ENCODE measurements around the gene DDX56. TPM values are rescaled to one million over a fixed set of nuclear protein-coding genes. Genes with fewer than 3 reads are reported as not detected.

Gene DDX56
- total and polyA plus RNA-seq, 9 of the 15 experiments (the other 6 are each of a cell fraction or from before 2014, with no cell fraction given): 33.0 to 145 (median 102) TPM

DNA sequence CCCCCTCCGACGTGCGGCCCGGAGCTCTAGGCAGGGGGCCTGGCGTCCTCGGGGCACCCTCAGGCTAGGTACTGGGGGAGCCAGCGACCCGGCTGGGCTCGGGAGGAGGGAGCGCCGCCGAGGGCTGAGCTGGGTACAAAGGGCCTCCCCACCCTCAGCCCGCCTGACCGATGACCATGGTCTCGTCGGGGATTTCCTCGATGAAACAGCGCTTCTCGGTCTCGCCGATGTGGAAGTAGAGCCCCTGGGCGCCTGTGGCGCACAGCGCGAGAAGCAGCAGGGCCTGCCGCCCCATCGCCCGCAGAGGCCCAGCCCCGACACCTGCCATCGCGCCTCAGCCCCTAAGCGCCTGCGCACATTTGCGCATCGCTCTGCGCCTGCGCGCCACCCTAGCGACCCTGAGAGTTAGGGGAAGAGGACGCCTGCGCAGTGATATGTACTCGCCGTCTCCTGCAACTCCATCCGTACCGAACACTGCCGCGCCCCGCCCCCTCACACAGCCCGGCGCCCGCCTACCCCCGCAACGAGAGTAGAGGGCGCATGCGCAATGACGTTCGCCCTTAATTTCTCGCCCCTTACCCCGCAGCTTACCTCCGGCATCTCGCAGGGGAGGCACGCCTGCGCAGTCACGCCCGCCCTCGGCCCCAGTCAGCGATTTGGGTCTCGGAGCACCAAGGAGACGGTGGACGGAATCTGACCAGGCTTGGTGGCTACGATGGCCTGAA is 8.3 kb upstream of the DDX56 start, which contains the start of gene TMED4 (continued):
- TF ChIP-seq, protein P1, sequence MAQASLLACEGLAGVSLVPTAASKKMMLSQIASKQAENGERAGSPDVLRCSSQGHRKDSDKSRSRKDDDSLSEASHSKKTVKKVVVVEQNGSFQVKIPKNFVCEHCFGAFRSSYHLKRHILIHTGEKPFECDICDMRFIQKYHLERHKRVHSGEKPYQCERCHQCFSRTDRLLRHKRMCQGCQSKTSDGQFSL (CRISPR knock-in tag; IDR thresholded peaks at IDR 0.05): 0 out of 2 replicates have a peak, but pooled peaks have one; percentile 27
- TF ChIP-seq, protein P1 (tag; IDR thresholded peaks at IDR 0.05): no peak
- TF ChIP-seq, protein P2, sequence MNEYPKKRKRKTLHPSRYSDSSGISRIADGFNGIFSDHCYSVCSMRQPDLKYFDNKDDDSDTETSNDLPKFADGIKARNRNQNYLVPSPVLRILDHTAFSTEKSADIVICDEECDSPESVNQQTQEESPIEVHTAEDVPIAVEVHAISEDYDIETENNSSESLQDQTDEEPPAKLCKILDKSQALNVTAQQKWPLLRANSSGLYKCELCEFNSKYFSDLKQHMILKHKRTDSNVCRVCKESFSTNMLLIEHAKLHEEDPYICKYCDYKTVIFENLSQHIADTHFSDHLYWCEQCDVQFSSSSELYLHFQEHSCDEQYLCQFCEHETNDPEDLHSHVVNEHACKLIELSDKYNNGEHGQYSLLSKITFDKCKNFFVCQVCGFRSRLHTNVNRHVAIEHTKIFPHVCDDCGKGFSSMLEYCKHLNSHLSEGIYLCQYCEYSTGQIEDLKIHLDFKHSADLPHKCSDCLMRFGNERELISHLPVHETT (CRISPR knock-in tag; conservative IDR thresholded peaks at IDR 0.05 in 1 of 2, IDR thresholded peaks at IDR 0.05 in 1 of 2): no peak
- TF ChIP-seq ZNF408 (CRISPR knock-in tag; IDR thresholded peaks at IDR 0.05; ENCODE audit: low read depth) (no peak), NR4A1 (CRISPR knock-in tag; IDR thresholded peaks at IDR 0.05) (peak; percentile 34; the same call in 1 of the 2 replicates), NR4A1 (tag; IDR thresholded peaks at IDR 0.05) (no peak), POLR2AphosphoS5 (IDR thresholded peaks at IDR 0.05; ENCODE audit: control insufficient read depth, insufficient read depth, low read depth, low read length) (peak; percentile 79), SMAD1 (IDR thresholded peaks at IDR 0.05; ENCODE audit: low read depth, low read length, partially characterized antibody) (peak; percentile 41), ZNF165 (CRISPR knock-in tag; IDR thresholded peaks at IDR 0.05; ENCODE audit: borderline replicate concordance) (no peak), ZFP1 (CRISPR knock-in tag; IDR thresholded peaks at IDR 0.05) (no peak)
- TF ChIP-seq, protein P3, sequence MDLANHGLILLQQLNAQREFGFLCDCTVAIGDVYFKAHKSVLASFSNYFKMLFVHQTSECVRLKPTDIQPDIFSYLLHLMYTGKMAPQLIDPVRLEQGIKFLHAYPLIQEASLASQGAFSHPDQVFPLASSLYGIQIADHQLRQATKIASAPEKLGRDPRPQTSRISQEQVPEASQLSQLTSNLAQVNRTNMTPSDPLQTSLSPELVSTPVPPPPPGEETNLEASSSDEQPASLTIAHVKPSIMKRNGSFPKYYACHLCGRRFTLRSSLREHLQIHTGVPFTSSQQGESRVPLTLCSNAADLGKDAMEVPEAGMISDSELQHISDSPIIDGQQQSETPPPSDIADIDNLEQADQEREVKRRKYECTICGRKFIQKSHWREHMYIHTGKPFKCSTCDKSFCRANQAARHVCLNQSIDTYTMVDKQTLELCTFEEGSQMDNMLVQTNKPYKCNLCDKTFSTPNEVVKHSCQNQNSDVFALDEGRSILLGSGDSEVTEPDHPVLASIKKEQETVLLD (IDR thresholded peaks at IDR 0.05): peak; percentile 99
- TF ChIP-seq, protein P4, sequence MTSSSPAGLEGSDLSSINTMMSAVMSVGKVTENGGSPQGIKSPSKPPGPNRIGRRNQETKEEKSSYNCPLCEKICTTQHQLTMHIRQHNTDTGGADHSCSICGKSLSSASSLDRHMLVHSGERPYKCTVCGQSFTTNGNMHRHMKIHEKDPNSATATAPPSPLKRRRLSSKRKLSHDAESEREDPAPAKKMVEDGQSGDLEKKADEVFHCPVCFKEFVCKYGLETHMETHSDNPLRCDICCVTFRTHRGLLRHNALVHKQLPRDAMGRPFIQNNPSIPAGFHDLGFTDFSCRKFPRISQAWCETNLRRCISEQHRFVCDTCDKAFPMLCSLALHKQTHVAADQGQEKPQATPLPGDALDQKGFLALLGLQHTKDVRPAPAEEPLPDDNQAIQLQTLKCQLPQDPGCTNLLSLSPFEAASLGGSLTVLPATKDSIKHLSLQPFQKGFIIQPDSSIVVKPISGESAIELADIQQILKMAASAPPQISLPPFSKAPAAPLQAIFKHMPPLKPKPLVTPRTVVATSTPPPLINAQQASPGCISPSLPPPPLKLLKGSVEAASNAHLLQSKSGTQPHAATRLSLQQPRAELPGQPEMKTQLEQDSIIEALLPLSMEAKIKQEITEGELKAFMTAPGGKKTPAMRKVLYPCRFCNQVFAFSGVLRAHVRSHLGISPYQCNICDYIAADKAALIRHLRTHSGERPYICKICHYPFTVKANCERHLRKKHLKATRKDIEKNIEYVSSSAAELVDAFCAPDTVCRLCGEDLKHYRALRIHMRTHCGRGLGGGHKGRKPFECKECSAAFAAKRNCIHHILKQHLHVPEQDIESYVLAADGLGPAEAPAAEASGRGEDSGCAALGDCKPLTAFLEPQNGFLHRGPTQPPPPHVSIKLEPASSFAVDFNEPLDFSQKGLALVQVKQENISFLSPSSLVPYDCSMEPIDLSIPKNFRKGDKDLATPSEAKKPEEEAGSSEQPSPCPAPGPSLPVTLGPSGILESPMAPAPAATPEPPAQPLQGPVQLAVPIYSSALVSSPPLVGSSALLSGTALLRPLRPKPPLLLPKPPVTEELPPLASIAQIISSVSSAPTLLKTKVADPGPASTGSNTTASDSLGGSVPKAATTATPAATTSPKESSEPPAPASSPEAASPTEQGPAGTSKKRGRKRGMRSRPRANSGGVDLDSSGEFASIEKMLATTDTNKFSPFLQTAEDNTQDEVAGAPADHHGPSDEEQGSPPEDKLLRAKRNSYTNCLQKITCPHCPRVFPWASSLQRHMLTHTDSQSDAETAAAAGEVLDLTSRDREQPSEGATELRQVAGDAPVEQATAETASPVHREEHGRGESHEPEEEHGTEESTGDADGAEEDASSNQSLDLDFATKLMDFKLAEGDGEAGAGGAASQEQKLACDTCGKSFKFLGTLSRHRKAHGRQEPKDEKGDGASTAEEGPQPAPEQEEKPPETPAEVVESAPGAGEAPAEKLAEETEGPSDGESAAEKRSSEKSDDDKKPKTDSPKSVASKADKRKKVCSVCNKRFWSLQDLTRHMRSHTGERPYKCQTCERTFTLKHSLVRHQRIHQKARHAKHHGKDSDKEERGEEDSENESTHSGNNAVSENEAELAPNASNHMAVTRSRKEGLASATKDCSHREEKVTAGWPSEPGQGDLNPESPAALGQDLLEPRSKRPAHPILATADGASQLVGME (CRISPR knock-in tag; IDR thresholded peaks at IDR 0.05): 0 out of 2 replicates have a peak, but pooled peaks have one; percentile 62
- TF ChIP-seq, protein P5, sequence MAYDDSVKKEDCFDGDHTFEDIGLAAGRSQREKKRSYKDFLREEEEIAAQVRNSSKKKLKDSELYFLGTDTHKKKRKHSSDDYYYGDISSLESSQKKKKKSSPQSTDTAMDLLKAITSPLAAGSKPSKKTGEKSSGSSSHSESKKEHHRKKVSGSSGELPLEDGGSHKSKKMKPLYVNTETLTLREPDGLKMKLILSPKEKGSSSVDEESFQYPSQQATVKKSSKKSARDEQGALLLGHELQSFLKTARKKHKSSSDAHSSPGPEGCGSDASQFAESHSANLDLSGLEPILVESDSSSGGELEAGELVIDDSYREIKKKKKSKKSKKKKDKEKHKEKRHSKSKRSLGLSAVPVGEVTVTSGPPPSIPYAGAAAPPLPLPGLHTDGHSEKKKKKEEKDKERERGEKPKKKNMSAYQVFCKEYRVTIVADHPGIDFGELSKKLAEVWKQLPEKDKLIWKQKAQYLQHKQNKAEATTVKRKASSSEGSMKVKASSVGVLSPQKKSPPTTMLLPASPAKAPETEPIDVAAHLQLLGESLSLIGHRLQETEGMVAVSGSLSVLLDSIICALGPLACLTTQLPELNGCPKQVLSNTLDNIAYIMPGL (CRISPR knock-in tag; IDR thresholded peaks at IDR 0.05): peak; percentile 82
